Gastrocnemius medialis (tissue), 4 donors: ENCODE data around the gene DAGLA. TPM values are rescaled to one million over a fixed set of nuclear protein-coding genes. Genes with fewer than 3 reads are reported as not detected.

Experiments used
- ATAC-seq, 2 donors: fragments of 150-250 bp; one replicate each; pipeline ENCODE4 v1.9.1; 2016
- DNase-seq, 2 donors: peaks; one replicate each; pipeline ENCODE4 v3.0.0-alpha.2; 2019
- H3K27ac ChIP-seq, 4 donors: fragments of 200-600 bp; sonication (generic); 1 replicate in 1 of 4; 2 replicates in 3 of 4; pipeline ENCODE4 v1.5.1; 2016 to 2018; ENCODE audit warnings: mild to moderate bottlenecking in 2 of 4, moderate library complexity in 1 of 4
- H3K27me3 ChIP-seq, 3 donors: fragments of 200-600 bp; sonication (generic) in 2 of 3; 1 replicate in 1 of 3; 2 replicates in 2 of 3; pipeline versions ENCODE4 v1.5.1 to v1.6.0; 2016 to 2019; ENCODE audit warnings: mild to moderate bottlenecking in 1 of 3, moderate library complexity in 1 of 3
- H3K36me3 ChIP-seq, 2 donors: fragments of 200-600 bp; sonication (generic) in 1 of 2; one replicate each; pipeline ENCODE4 v1.5.1; 2017 to 2018
- H3K4me1 ChIP-seq, 2 donors: fragments of 200-600 bp; sonication (generic) in 1 of 2; one replicate each; pipeline ENCODE4 v1.5.1; 2016 to 2017; ENCODE audit warnings: mild to moderate bottlenecking in 2 of 2
- H3K4me3 ChIP-seq, 4 donors: fragments of 200-600 bp; sonication (generic) in 3 of 4; 1 replicate in 1 of 4; 2 replicates in 3 of 4; pipeline ENCODE4 v1.5.1; 2016 to 2019; ENCODE audit warnings: mild to moderate bottlenecking in 2 of 4
- H3K9me3 ChIP-seq, 3 donors: fragments of 200-600 bp; sonication (generic) in 2 of 3; 1 replicate in 1 of 3; 2 replicates in 2 of 3; pipeline ENCODE4 v1.5.1; 2016 to 2019
- POLR2A ChIP-seq, 2 donors: fragments of 450-650 bp; IDR thresholded peaks; one replicate each; pipeline ENCODE4 v1.6.1; 2017; ENCODE audit warnings: antibody characterized with exemption in 2 of 2, mild to moderate bottlenecking in 2 of 2, moderate library complexity in 2 of 2
- in situ Hi-C, 4 donors: fragments of 200-750 bp; cut with MboI; loops; one replicate each; pipeline versions ENCODE4 v1.15.0 to v1.8.0; 2017; ENCODE audit warnings: low sequenced_read_pairs in 4 of 4
- intact Hi-C: fragments of 100-400 bp; cut with DNase I; formaldehyde crosslinking; loops from one replicate; pipeline ENCODE4 v1.15.1; 2023; ENCODE audit warnings: low total_unique reads
- total RNA-seq, 4 donors: library from RNA; depleted of rRNA; stranded (reverse); fragments of >200 nt; gene quantifications; one replicate each; pipeline versions ENCODE4 v1.1.0 to v1.2.3, GENCODE V29; 2016
- TF ChIP-seq, protein P1 (sequence below), 5 experiments: fragments of 450-650 bp in 3 of 5; fragments of 200-600 bp in 2 of 5; sonication (generic) in 2 of 5; IDR thresholded peaks in 4 of 5; conservative IDR thresholded peaks in 1 of 5; 1 replicate in 4 of 5; 2 replicates in 1 of 5; pipeline ENCODE4 v1.5.1; 2016 to 2019; ENCODE audit warnings: antibody characterized with exemption in 5 of 5, mild to moderate bottlenecking in 3 of 5, moderate library complexity in 3 of 5

DAGLA gene
- total RNA-seq, 4 donors from 2014 or later, result 0.58 to 5.5 (median 2.9) TPM

DNA sequence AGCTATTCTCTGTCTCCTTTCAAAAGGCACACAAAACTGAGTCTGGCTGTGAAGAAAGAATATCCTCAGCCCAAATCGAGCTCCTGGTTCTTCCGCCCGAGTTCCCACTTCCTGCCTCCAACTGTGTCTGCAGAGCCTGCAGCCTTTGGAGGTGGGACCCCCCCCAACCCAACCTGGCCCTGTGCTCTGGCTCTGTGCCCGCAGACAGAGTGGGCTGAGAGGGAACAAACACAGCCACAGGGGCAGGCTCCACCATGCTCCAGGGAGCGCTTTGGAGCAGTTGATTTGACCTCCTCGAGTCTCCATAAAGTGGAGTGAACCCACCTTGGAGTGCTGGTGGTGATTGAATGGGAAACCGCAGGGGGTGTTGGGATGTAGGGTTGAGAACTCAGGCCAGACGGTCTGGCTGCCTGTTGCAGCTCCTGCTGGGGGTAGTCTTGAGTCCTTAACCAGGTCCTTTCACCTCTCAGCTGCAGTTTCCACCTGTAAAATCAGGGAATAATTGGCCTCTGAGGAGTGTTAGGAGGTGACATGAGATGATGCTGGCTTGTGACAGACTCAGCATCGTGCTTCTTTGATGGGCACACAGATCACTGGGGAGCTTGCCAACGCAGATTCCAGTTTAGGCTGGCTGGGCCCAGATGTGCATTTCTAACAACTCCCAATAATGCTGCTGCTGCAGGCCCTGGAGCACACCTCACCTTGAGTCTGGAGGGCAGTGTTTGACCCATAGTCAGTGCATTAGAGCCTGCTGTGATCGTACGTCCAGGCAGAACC, 11.4 kb downstream of the DAGLA start:
- no peak overlapping the region for H3K4me3 ChIP-seq
- no peaks in the 10 kb centered on the region for H3K36me3 ChIP-seq
- no peak for DNase-seq
- no peaks in the 10 kb centered on the region for H3K27me3 ChIP-seq
- TF ChIP-seq, protein P1, sequence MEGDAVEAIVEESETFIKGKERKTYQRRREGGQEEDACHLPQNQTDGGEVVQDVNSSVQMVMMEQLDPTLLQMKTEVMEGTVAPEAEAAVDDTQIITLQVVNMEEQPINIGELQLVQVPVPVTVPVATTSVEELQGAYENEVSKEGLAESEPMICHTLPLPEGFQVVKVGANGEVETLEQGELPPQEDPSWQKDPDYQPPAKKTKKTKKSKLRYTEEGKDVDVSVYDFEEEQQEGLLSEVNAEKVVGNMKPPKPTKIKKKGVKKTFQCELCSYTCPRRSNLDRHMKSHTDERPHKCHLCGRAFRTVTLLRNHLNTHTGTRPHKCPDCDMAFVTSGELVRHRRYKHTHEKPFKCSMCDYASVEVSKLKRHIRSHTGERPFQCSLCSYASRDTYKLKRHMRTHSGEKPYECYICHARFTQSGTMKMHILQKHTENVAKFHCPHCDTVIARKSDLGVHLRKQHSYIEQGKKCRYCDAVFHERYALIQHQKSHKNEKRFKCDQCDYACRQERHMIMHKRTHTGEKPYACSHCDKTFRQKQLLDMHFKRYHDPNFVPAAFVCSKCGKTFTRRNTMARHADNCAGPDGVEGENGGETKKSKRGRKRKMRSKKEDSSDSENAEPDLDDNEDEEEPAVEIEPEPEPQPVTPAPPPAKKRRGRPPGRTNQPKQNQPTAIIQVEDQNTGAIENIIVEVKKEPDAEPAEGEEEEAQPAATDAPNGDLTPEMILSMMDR (IDR thresholded peaks at IDR 0.05 in 4 of 5, conservative IDR thresholded peaks at IDR 0.05 in 1 of 5), result no peak
- no peak for TF ChIP-seq POLR2A (IDR thresholded peaks at IDR 0.05)
- H3K4me1 ChIP-seq, result peaks cover 35 to 48% of the 10 kb centered on the region in 2 donors
- intact Hi-C loops, result loop anchor here (10.0 kb wide), 1 partner anchor 273 kb away; the partner anchor contains the start of gene FTH1
- no peak for ATAC-seq
- in situ Hi-C loops, result no loop called here
- no peak overlapping the region for H3K27ac ChIP-seq
- no peaks in the 10 kb centered on the region for H3K9me3 ChIP-seq

GRCh38 chr11:61693922-61694601, 13.9 kb downstream of the DAGLA start:
- intact Hi-C loops (loop anchor here (2.0 to 10.0 kb wide), 2 partner anchors 13 to 271 kb away; partner anchors contain the start of genes DAGLA and FTH1), in situ Hi-C loops (no loop called here)
- no peak for TF ChIP-seq POLR2A (IDR thresholded peaks at IDR 0.05)
- TF ChIP-seq, protein P1 (IDR thresholded peaks at IDR 0.05 in 4 of 5, conservative IDR thresholded peaks at IDR 0.05 in 1 of 5), result no peak
- Histone ChIP-seq H3K36me3 (no peaks in the 10 kb centered on the region), H3K9me3 (no peaks in the 10 kb centered on the region), H3K27me3 (no peaks in the 10 kb centered on the region), H3K4me3 (no peak overlapping the region), H3K27ac (peak overlapping the region; percentile 84 to 97 (median 90)), H3K4me1 (peaks cover 54 to 62% of the 10 kb centered on the region in 2 donors)
- ATAC-seq, result no peak
- DNase-seq, result no peak

DNA sequence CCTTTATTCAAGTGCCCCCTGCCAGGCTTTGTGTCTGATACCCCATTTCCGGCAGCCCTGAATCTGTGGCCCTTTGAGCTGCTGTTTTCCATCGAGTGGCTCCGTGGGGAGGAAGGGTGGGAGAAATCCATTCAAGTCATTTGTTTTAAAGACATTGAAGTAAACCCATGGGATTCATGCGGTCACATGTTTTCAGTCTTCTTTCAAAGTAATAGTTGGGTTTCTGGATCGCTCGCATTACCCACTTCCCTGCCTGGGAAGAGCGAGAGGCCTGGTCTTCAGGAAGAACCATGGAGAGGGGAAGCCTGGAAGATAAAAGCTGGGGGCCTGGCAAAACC, 14.4 kb downstream of the DAGLA start:
- Histone ChIP-seq H3K4me1 (peaks cover 59 to 67% of the 10 kb centered on the region in 2 donors), H3K4me3 (no peak overlapping the region), H3K27ac (peak overlapping the region; percentile 84 to 97 (median 90)), H3K9me3 (no peaks in the 10 kb centered on the region), H3K36me3 (no peaks in the 10 kb centered on the region), H3K27me3 (no peaks in the 10 kb centered on the region)
- intact Hi-C loops (loop anchor here (2.0 to 10.0 kb wide), 2 partner anchors 14 to 270 kb away; partner anchors contain the start of genes DAGLA and FTH1), in situ Hi-C loops (no loop called here)
- no peak for ATAC-seq
- no peak for DNase-seq
- TF ChIP-seq, protein P1 (IDR thresholded peaks at IDR 0.05 in 4 of 5, conservative IDR thresholded peaks at IDR 0.05 in 1 of 5), result no peak
- no peak for TF ChIP-seq POLR2A (IDR thresholded peaks at IDR 0.05)

DNA sequence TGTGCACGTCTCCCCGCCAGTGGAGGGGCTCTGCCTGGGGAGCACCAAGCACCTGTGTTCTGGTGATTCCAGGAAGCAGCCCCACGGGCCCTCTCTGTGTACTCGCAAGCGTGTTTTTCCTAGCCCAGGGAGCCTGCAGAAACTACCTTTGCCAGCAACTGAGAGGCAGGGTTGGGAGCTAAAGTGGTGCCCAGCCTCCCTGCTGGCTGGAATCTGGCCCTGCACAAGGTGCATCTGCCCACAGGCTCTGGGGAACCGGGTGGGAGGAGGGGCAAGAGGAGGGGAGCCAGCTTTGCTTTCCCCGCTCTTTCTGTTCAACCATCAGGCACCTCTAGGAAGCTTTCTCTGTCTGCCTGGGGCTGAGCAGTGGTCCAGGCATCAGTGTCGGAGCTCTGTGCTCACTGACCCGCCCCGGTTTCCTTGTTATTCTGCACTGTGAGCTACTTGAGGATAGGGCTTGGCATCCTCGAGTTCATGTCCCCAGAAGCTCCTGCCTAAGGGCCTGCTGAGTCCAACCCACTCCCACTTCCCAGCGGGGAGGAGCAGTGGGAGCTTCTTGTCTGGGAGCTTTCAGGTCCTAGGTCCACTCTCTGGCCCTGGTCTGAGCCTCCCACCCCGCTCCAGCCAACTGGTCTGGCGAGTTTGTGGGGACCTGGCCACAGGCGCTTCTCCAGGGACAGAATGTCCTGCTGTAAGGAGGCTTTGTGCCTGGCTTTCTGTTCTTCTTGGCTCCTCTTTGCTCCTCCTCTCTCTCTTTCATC, 14.9 kb downstream of the DAGLA start:
- Histone ChIP-seq H3K4me3 (peak overlapping the region; percentile 20 to 50 (median 38)), H3K27ac (peak overlapping the region; percentile 84 to 97 (median 90)), H3K27me3 (no peaks in the 10 kb centered on the region), H3K36me3 (no peaks in the 10 kb centered on the region), H3K4me1 (peaks cover 65 to 73% of the 10 kb centered on the region in 2 donors), H3K9me3 (no peaks in the 10 kb centered on the region)
- intact Hi-C loops (loop anchor here (2.0 to 10.0 kb wide), 3 partner anchors 14 to 270 kb away; partner anchors contain the start of genes DAGLA and FTH1), in situ Hi-C loops (no loop called here)
- DNase-seq (peak; percentile 78 to 90), ATAC-seq (peak; percentile 63 to 71)
- TF ChIP-seq, protein P1 (IDR thresholded peaks at IDR 0.05 in 4 of 5, conservative IDR thresholded peaks at IDR 0.05 in 1 of 5), result peak in 4 of 5 experiments; percentile 36 to 64 (median 56)
- no peak for TF ChIP-seq POLR2A (IDR thresholded peaks at IDR 0.05)
